Cardiac muscle cell (in vitro differentiated cells and primary cell): ENCODE data around the gene SVBP. TPM values are rescaled to one million over a fixed set of nuclear protein-coding genes. Genes with fewer than 3 reads are reported as not detected.
A peak's percentile ranks its signal among the peaks of the same experiment; 100 is the strongest.

Source experiments
- DNase-seq, 2 donors: peaks; one replicate each; pipeline versions ENCODE4 v3.0.0 to v3.0.0-alpha.2; 2010 to 2017; ENCODE audit warnings: low read depth in 1 of 2, low spot score in 1 of 2
- H3K27ac ChIP-seq: fragments of 200-600 bp; sonication (generic); 2 replicates; pipeline ENCODE4 v1.5.1; 2016
- H3K27me3 ChIP-seq: fragments of 200-600 bp; sonication (generic); 2 replicates; pipeline ENCODE4 v1.6.0; 2016; ENCODE audit warnings: control low read depth
- H3K36me3 ChIP-seq: fragments of 200-600 bp; sonication (generic); 2 replicates; pipeline ENCODE4 v1.5.1; 2016; ENCODE audit warnings: control low read depth
- H3K4me1 ChIP-seq: fragments of 200-600 bp; sonication (generic); 2 replicates; pipeline ENCODE4 v1.8.1; 2017; ENCODE audit warnings: low read depth, mild to moderate bottlenecking, mixed run types
- H3K4me3 ChIP-seq: fragments of 200-600 bp; sonication (generic); 2 replicates; pipeline ENCODE4 v1.5.1; 2016; ENCODE audit warnings: mild to moderate bottlenecking
- H3K9me3 ChIP-seq: fragments of 200-600 bp; sonication (generic); 2 replicates; pipeline ENCODE4 v1.5.1; 2017; ENCODE audit warnings: low read depth, mild to moderate bottlenecking, control low read depth
- polyA plus RNA-seq: library from polyadenylated mRNA; unstranded; fragments of >200 nt; fragmentation: Nextera tagmentation; extraction: Ambion mirVana; gene quantifications from 2 replicates; pipeline ENCODE4 v1.2.1, GENCODE V29; 2016
- total RNA-seq: library from RNA; depleted of rRNA; stranded (reverse); fragments of >200 nt; gene quantifications from 2 replicates; pipeline ENCODE4 v1.2.3, GENCODE V29; 2016
- TF ChIP-seq, protein P1 (sequence below): IDR thresholded peaks from 2 replicates; pipeline ENCODE4 v1.5.1; 2012; ENCODE audit warnings: low read depth, mild to moderate bottlenecking, low read length

SVBP gene
- total and polyA plus RNA-seq, 2 experiments from 2014 or later, result 35.6 to 67.8 TPM

DNA sequence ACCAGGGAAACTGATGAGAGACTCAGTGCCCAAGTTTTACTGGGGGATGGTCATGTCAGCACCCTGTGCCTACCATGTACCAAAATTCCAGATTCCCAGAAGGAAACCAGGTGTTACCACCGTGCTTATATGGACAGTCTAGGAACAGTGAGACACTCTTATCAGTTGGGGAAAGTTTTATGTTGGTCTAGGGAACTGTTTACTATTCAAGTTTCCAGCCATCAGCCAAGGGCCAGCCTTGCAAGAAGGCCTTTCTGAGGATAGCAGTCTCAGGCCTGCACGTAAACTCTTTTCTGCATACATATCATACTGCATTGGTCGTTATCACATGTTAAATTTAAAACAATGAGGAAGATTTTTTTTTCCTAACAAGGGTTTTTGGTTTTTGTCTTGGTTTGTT is 19.8 kb downstream of the SVBP start:
- TF ChIP-seq, protein P1, sequence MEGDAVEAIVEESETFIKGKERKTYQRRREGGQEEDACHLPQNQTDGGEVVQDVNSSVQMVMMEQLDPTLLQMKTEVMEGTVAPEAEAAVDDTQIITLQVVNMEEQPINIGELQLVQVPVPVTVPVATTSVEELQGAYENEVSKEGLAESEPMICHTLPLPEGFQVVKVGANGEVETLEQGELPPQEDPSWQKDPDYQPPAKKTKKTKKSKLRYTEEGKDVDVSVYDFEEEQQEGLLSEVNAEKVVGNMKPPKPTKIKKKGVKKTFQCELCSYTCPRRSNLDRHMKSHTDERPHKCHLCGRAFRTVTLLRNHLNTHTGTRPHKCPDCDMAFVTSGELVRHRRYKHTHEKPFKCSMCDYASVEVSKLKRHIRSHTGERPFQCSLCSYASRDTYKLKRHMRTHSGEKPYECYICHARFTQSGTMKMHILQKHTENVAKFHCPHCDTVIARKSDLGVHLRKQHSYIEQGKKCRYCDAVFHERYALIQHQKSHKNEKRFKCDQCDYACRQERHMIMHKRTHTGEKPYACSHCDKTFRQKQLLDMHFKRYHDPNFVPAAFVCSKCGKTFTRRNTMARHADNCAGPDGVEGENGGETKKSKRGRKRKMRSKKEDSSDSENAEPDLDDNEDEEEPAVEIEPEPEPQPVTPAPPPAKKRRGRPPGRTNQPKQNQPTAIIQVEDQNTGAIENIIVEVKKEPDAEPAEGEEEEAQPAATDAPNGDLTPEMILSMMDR, result no peak
- H3K36me3 ChIP-seq, result no peaks in the 10 kb centered on the region
- no peak overlapping the region for H3K4me3 ChIP-seq
- no peaks in the 10 kb centered on the region for H3K9me3 ChIP-seq
- H3K4me1 ChIP-seq, result no peaks in the 10 kb centered on the region
- no peaks in the 10 kb centered on the region for H3K27me3 ChIP-seq
- DNase-seq, result no peak
- H3K27ac ChIP-seq, result no peak overlapping the region

- TF ChIP-seq, protein P1, result no peak
- Histone ChIP-seq H3K9me3 (no peaks in the 10 kb centered on the region), H3K4me1 (no peaks in the 10 kb centered on the region), H3K27ac (no peak overlapping the region), H3K27me3 (no peaks in the 10 kb centered on the region), H3K4me3 (no peak overlapping the region), H3K36me3 (no peaks in the 10 kb centered on the region)
- DNase-seq, result no peak
These were observed 23.4 kb downstream of the SVBP start for GRCh38 chr1:42793824-42794223.

DNA sequence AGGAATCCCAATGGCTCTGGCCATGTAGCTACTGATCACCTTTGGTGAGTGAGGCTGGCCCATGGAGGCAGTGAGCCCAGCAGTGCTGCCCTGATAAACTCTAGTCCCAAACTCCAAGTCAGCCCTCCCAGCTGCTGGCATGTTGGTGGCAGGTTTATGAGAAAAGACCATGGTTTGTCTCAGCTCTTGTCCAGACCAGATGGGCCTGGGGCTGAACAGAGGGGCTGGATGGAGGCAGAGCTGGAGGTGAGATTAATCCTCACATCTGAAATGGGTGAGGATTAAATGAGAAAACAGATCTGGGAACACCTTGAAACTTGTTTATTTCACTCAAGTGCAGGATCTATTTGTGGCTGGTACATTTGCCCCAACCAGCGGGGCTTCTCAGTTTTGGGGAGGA is 29.2 kb downstream of the SVBP start:
- DNase-seq, result no peak
- Histone ChIP-seq H3K4me1 (no peaks in the 10 kb centered on the region), H3K36me3 (peaks cover 2% of the 10 kb centered on the region), H3K27me3 (no peaks in the 10 kb centered on the region), H3K9me3 (no peaks in the 10 kb centered on the region), H3K4me3 (no peak overlapping the region), H3K27ac (no peak overlapping the region)
- TF ChIP-seq, protein P1, result no peak

DNA sequence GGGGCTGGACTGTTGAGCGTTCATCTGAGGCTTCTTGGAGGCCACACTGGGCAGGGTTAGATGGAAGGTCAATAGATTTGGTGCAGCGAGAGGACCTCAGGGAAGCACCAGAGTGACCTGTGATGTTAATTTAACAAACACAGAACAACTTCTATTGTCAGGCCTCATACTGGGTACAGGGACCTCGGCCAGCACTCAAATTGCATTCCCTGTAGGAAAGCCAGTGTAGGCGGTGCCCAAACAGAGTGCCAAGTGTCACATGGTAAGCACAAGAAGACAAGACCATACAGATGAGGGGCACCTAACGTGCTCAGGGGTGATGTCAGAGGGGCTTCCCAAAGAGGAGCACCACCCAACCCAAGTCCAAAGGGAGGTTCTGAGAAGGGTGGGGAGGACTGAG is 31.1 kb downstream of the SVBP start:
- no peaks in the 10 kb centered on the region for H3K27me3 ChIP-seq
- H3K36me3 ChIP-seq, result peaks cover 7% of the 10 kb centered on the region
- no peak for DNase-seq
- TF ChIP-seq, protein P1, result no peak
- no peaks in the 10 kb centered on the region for H3K9me3 ChIP-seq
- no peak overlapping the region for H3K27ac ChIP-seq
- no peak overlapping the region for H3K4me3 ChIP-seq
- no peaks in the 10 kb centered on the region for H3K4me1 ChIP-seq

DNA sequence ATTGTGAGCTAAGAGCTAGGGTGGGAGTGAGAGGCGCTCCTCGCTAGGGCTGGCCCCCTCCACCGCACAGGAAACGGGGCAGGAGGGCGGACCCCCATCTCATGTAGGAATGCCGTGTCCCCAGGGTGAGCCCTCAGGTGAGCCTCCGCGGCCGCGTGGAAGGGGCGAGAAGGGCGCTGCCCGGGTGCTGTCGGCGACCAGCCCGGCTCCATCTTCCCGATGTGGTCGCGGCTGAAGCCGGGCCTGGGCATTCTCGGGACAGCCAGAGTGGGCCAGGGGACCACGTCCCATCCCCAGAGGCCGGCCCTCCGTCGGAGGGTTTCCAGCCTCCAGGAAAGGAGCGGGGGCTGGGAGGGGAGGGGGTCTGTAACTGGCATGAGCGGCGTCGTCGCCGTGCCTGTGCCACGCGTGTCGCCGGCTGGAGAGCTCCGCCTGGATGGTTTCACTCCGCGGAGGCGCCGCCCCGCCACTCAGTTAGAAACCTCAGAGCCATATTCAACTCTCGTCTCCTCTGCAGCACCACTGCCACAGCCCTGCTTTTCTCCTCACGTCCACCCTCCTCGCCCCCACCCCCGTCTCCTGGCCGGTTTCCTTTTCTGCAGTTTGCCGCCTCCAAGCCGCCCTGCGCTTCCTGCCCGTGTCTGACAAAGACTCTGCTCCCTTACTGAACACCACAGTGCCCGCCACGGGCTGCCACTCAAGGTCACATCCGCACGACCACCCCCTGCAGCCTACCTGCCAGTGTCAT is 32.1 kb downstream of the SVBP start, which contains the start of gene TMEM269:
Gene TMEM269, plus strand, starts transcription at position 46 of the 748 bp plus-strand sequence. CDS start 4,903 bp downstream, outside the sequence.
- H3K27me3 ChIP-seq, result no peaks in the 10 kb centered on the region
- TF ChIP-seq, protein P1, result no peak
- no peaks in the 10 kb centered on the region for H3K4me1 ChIP-seq
- H3K27ac ChIP-seq, result no peak within 1 kb of the TSS
- peaks cover 7% of the 10 kb centered on the region for H3K36me3 ChIP-seq
- peak in 1 of 2 donors; percentile 26 for DNase-seq
- H3K4me3 ChIP-seq, result no peak within 1 kb of the TSS
- H3K9me3 ChIP-seq, result no peaks in the 10 kb centered on the region
